NCI-H2227 (cell line): ENCODE results near the gene ZBTB5.
"Not testable (repeated sequence)": the region's sequence is repeated elsewhere in the genome, so short reads cannot be mapped to it uniquely, and the experiment has no call there.

Source experiments
- DNase-seq: peaks from one replicate; lab custom pipeline; 2025; ENCODE audit not compliant: unreplicated experiment; lab: John Stamatoyannopoulos, UW

The ZBTB5 gene

DNA sequence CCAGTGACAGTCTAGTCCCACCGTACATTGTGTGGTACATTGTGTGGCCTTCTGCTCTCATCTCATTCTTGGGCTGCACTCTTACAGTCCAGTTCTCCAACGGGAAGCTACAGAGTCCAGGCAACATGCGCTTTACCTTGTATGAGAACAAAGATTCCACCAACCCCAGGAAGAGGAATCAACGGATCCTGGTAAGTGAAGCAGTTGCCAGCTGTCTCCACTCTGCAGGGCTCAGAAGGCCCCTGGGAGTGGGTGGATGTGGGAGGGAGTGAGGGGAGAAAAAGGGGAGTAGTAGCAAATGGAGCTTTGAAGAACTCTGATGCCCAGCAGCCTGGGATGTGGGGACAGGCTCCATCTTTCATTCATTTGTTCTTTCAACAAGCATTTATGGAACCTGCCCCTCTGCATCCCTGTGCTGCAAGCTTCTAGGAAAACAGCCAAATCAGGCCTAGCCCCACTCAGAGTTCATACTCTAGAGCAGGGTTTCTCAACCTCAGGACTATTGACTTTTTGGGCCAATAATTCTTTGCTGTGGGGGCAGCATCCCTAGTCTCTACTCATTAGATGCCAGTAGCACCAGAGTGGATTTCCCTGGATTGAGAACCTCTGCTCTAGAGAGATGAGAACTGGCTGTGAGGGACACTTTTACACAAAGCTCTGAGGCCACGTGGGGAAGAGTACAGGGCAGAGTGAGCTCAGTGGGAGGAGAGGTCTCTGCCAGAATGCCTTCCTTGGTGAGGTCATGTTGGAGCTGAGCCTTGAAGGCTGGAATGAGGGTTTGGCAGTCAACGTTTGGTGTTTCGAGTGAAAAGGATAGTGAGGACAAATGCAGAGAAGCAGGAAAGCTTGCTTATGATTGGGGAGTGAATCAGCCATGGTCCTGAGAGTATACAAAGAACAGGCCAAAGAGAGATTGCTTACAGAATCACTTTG is 21.6 kb upstream of the ZBTB5 start:
- DNase-seq, result no peak

DNA sequence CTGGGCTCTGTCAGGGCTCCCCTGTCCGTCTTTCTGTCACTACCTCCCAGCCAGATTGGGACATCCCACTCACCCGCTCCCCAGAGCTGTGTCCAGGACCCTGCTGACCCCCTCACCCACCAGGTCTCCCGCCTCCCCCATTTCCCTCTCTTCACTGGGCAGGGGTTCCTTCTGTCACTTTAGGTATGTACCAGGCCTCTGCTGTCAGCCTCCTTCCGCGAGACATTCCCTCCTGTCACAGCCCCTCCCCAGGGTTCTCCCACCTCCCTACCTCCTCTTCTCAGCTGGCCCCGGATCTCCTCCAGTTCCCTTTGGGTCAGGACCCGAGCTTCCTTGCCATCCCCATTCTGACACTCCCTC is 21.0 kb upstream of the ZBTB5 start:
- DNase-seq, result no peak

DNA sequence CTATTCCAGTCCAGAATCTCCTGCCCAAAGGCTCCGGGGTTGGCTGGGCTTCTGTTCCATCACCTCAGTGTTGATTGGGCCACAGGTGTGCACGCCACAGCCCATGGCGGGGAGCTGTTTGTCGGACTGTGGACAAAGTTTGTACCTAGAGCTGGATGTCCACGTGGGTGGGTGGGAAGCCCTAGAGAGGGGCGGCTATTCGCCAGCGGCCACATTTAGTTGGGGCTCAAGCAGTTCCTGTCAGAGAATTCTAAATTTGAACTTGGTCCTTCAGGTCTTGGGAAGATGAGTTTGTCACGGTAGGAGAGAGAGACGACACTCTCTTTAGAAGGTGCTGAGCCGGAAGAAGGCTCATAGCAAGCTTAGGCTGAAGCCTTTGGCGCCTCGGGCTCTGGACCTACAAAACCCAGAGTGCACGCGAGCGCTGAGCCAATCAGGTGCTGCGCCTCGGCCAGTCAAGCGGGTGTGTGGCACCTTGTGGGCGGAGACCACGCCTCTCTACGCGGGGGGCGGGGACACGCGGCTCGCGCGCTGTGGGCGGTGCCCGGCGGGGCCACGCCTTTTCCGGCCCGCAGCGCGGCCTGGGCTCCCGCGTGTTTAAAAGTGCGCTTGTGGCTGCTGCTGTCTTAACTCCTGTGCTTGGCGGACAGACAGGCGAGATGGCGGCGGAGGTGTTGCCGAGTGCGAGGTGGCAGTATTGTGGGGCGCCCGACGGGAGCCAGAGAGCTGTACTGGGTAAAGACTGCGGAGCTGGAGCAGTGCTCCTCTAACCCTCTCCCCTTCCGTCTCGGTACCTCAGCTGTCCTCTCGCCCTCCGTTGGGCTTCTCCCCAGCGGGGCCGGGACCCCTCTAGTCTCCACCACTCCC is 20.4 kb upstream of the ZBTB5 start, which contains the start of gene POLR1E:
Gene POLR1E (plus strand): TSS at position 560 of the 867 bp plus-strand sequence. CDS start 100 bp downstream, at position 660.
- peak; percentile 92 for DNase-seq

DNA sequence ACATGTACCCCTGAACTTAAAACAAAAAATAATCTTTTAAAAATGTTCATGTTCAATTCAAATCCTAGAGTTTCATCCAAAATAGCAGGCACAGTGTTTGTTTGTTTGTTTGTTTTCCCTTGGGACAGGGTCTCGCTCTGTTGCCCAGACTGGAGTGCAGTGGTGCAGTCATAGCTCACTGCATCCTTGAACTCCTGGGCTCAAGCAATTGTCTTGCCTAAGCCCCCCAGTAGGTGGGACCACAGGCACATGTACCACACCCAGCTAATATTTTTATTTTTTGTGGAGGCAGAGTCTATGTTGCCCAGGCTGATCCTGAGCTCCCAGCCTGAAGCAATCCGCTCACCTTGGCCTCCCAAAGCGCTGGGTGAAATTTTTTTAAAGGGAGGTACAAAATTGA is 15.5 kb upstream of the ZBTB5 start:
- no peak for DNase-seq

DNA sequence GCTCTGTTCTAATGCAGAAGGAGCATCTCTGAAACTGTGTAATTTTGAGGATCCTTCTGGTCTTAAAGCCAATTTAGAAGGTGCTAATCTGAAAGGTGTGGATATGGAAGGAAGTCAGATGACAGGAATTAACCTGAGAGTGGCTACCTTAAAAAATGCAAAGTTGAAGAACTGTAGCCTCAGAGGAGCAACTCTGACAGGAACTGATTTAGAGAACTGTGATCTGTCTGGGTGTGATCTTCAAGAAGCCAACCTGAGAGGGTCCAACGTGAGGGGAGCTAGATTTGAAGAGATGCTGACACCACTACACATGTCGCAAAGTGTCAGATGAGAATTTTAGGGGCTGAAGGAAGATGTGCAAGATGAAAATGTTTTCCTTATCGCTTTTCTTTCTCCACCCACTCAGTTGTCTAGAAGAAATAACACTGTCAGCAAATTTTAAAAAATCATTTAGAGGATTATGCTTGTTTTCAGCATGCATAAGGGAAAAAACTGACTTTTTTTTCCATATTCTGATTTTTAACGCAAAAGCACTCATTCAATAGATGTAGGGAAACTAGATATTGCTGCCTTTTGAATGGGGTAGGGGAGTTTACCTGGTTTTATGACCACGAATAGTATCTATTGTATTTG is 12.9 kb upstream of the ZBTB5 start:
- not testable (repeated sequence) for DNase-seq

DNA sequence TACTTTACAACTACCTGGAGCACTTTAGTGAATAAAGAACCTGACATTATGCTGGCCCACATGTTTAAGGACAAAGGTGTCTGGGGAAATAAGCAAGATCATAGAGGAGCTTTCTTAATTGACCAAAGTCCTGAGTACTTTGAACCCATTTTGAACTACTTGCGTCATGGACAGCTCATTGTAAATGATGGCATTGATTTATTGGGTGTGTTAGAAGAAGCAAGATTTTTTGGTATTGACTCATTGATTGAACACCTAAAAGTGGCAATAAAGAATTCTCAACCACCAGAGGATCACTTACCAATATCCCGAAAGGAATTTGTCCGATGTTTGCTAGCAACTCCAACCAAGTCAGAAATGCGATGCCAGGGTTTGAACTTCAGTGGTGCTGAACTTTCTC is 12.2 kb upstream of the ZBTB5 start:
- DNase-seq, result not testable (repeated sequence)

DNA sequence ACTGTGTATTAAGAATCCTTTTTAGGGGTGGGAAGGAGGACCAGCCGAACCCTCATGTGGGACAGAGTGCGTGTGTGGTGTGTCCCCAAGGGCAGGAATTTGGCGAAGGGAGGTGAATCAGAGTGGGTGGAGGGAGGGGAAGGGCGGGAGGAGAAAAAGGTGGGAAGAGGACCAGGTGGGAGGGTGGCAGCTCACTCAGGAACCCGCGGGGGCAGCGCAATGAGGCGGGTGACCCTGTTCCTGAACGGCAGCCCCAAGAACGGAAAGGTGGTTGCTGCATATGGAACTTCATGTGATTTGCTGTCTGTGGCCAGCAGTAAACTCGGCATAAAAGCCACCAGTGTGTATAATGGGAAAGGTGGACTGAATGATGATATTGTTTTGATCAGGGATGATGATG is 11.7 kb upstream of the ZBTB5 start:
- DNase-seq, result no peak

DNA sequence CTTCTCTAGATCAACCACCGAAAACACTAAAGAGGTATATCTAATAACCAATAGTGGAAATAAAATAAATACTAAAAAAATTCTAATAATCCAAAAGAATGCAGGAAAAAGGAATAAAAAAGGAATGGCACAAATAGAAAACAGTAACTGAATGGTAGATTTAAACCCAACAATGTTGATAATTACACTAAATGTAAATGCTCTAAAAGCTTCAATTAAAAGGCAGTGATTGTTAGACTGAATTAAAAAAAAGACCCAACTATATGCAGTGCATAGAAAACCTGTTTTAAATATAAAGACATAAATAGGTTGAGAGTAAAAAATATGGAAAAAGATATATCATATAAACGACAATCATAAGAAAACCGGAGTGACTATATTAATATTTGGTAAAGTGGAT is 9.2 kb upstream of the ZBTB5 start:
- DNase-seq, result no peak

DNA sequence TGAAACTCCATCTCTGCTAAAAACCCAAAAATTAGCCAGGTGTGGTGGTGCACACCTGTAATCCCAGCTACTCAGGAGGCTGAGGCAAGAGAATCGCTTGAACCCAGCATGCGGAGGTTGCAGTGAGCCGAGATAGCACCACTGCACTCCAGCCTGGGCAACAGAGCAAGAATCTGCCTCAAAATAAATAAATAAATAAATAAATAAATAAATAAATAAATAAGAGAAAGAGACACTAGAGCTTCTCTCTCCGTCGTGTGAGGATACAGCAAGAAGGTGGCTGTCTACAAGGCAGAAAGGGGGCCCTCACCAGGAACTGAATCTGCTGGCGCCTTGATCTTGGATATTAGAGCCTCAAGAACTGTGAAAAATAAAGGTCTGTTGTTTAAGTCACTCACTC is 8.7 kb upstream of the ZBTB5 start:
- DNase-seq, result not testable (repeated sequence)

DNA sequence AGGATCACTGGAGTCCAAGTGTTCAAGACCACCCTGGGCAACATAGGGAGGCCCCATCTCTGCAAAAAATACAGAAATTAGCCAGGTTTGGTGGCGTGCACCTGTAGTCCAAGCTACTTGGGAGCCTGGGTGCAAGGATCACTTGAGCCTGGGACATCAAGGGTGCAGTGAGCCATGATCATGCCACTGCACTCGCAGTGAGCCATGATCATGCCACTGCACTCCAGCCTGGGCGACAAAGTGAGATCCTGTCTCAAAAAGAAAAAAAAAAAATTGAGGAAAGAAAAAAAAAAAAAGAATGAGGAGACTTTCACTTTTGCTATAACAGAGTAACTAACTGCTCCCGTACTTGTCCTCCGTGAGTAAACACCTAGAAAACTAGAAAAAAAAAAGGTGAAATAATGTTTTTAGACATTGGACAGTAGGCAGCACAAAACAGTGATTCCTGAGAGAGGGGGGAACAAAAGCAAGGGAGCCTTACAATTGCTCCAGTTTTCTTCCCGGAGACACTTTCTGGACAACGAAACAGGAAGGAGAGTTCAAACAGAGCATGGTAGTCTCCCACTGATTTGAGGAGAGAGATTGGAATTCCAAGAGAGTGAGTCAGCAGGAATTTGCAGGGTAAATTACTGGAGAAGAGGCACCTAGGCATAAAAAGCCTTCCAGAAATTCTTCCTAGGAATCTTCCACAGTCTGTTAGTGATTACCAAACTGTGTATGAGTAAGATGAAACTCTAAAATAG is 6.9 kb upstream of the ZBTB5 start:
- peak; percentile 29 for DNase-seq

DNA sequence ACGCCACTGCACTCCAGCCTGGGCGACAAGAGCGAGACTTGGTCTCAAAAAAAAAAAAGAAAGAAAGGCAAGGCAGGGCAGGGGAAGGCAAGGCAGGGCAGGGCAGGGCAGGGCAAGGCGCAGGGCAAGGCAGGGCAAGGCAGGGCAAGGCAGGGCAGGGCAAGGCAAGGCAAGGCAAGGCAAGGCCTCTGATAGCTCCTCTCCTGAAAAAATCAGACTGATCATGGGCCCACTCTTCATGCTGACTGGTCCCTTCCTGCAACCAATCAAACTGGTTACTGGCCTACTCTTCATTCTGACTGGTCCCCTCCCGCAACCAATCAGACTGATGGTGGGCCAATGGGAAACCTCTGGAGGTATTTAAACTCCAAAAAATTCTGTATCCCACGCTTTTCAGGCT is 3.4 kb upstream of the ZBTB5 start:
- DNase-seq, result no peak

DNA sequence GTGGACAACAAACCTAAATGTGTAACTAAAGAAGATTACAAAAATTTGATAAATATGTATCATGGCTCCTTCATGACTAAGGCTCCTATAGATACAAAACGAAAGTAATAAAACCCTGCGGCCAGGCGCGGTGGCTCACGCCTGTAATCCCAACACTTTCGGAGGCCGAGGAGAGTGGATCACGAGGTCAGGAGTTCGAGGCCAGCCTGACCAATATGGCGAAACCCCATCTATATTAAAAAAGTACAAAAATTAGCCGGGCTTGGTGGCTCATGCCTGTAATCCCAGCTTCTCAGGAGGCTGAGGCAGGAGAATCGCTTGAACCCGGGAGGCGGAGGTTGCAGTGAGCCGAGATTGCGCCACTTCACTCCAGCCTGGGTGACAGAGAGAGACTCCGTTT is 2.3 kb upstream of the ZBTB5 start:
- peak; percentile 23 for DNase-seq

DNA sequence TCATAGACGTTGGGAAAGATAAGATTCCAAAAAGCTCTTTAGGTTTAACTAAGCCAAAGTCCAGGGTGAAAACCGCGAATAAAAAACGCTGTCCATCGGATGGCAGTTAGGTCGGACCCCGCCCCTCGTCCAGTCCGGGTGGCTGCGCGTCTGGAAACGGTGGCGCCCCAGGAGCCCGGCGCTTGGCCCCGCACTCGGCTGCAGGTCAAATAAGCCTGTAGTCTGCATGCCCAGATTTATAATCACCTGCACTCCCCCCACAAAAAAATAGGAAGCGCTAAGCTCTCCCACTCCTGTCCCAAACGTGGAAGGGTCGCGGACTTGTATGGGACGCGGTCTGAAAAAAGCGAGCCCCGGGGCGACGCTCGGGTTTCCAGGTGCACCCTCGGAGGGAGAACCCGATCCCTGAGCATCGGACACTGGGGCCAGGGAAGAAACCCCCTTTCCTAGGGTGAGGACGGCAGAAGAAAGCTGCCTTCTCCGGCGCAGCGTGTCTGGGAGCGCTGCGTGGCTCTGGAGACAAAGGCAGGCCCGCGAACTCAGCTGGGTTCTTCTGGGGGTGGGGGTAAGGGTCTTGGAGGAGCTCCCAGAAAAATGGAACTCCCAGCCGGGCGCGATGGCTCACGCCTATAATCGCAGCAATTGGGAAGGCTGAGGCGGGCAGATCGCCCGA is 923 bp upstream of the ZBTB5 start:
- peak; percentile 90 for DNase-seq

DNA sequence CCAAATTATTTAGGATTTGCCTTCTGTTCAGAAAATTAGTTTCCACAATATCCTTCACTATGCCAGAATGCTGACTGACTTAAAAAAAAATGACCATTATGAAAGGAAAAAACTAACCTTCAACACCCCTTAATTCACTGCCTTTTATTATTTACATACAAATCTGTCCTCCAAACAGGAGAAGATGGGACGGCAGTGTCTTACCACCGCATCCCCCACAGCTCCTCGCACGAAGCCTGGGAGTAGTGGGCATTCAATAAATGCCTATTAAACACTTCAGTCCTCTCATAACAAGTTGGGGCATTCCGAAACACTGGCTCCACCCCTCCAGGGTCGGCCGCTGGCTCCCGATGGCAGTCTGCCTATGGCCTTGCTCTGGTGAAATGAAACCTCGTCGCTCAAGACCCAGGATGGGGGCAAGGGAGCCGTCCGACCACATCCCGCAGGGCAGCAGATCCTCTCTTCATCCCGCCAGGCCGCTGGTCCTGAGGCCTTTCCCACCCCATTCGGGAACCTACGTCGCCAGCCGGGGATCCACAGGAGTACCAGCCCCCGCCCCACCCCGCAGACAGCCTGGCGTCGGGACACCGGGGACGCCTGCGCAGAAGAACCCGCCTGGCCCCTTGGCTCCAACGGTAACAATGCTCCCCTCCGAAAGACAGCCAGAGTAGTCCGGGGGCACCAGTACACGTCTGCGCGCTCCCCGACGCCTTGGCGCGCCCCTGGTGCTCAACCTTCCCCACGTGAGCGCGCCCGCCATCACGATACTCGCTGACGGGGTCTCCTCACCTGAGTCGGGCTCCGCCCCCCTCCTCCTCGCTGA is 613 bp downstream of the ZBTB5 start:
- DNase-seq, result peak; percentile 96

DNA sequence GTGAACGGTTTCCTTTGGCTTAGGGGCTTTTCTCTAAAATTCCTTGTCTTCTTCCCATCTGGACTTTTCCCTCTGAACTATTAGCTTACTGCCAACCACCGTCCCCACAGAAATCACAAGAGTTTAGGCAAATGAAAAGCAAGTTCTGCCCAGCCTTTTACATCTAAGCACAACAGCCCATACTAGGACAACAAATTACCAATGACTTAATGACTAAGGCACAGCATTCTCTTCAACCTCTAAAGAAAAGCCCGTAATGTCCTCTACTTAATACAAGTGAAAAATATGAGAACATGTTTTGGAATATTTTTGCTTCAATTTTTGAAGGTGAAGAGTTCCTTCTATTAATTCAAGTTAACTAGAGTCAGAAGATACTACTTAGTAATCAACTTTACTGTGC is 1.2 kb downstream of the ZBTB5 start:
- no peak for DNase-seq

DNA sequence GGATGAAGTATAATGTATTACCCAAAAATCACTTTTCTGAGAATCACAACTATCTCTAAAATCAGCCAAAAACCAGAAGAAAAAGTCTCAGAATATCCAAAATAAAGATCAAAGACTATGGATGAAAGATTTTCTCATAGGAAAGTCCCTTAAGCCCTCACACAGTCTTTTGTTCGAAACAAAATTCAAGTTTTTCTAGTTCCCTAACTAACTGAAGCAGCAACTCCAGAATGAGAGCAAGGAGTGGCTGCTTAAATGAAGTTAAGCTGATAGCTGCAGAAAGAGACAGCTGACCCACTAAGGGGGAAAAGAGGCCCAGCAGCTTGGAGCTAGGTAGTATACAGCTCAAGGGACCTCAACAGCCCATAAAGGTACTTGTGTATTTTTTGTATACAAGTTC is 8.4 kb downstream of the ZBTB5 start:
- no peak for DNase-seq

DNA sequence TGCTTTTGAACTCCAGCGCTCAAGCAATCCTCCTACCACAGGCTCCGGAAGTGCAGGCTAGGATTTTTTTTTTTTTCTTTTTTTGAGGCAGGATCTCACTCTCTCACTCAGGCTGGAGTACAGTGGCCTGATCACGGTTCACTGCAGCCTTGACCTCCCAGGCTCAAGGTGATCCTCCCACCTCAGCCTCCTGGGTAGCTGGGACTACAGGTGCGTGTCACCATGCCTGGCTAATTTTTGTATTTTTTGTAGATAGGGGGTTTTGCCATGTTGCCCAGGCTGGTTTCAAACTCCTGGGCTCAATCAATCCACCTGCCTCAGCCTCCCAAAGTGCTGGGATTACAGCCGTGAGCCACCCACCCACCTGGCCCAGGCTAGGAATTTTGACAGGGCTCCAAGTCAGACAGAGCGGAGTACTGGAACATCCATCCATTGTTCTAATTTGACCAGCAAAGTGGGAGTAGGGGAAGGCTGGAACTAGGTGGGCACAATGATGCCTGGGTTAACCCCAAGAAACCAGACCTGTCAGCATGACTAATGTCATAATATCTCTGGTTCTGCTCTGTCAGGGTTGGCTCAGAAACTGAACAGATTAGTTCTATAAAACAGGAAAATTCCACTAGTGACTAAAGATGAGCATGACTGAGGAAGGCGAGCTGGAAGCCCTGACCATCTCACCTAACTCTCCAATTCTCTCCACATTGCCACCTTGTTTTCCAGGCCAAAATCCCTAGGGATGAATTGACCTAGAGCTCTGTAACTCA is 9.2 kb downstream of the ZBTB5 start:
- no peak for DNase-seq

DNA sequence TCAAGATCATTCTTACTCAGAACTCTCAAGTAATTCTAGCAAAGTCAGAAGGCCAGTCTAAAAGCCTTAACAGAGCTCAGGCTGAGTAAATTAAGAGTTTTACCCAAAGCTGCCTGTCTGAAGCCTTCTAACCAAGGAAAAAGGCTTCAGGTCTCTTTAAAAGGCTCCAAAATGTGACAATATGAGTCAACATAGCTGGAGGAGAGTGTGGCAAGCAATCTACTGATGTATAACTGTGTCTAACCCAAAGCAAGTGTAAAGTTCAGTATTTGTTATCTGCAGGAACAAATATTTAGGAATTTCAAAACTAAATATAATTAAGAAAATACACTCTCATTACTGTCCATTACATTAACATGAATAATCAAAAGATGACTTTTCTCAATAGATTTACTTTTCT is 11.0 kb downstream of the ZBTB5 start:
- DNase-seq, result no peak

DNA sequence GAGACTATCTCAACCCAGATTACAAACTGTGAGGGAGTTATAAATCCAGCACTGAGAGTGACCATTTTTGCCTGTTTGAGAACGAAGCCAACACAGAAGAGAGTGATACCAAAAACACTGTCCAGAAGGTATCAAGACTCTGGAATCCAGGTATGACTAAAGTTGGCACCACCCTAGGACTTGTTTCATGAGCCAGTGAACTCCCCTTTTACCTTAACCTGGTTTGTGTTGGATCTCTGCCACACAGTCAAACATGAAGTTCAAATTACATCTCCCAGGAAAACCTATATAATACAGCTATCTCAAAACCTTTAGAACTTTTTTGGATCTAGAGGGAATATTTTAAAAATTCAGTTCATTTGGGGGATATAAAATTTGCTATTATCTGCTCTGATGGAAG is 11.4 kb downstream of the ZBTB5 start:
- no peak for DNase-seq
